Mesodermal cell (in vitro differentiated cells): Measurements from ENCODE around the gene TEX54. TPM values are rescaled to one million over a fixed set of nuclear protein-coding genes. Genes with fewer than 3 reads are reported as not detected.
A peak's percentile ranks its signal among the peaks of the same experiment; 100 is the strongest.

ENCODE experiments used
- H3K27ac ChIP-seq: 2 replicates; pipeline ENCODE4 v1.7.0; 2013; ENCODE audit warnings: mild to moderate bottlenecking, low read depth, low read length, moderate library complexity; ENCODE audit not compliant: severe bottlenecking
- H3K36me3 ChIP-seq: 2 replicates; pipeline ENCODE4 v1.7.1; 2013; ENCODE audit warnings: mild to moderate bottlenecking, low read length, moderate library complexity; ENCODE audit not compliant: control insufficient read depth, insufficient read depth
- H3K4me1 ChIP-seq: one replicate; pipeline ENCODE4 v1.7.1; 2013; ENCODE audit warnings: mild to moderate bottlenecking, low read length; ENCODE audit not compliant: insufficient read depth, control insufficient read depth, poor library complexity, severe bottlenecking
- H3K4me3 ChIP-seq: 2 replicates; pipeline ENCODE4 v1.7.0; 2013; ENCODE audit warnings: low read length, control low read depth, mild to moderate bottlenecking; ENCODE audit not compliant: insufficient read depth, poor library complexity, severe bottlenecking; ENCODE audit errors: extremely low read depth
- H3K9me3 ChIP-seq: 2 replicates; pipeline ENCODE4 v1.7.1; 2013; ENCODE audit warnings: mild to moderate bottlenecking, low read length, moderate library complexity; ENCODE audit not compliant: control insufficient read depth
- WGBS, 2 experiments: methylation state at CpG; one replicate each; pipeline ENCODE4 v1.1.5; 2013; ENCODE audit warnings: missing lambda C conversion rate in 2 of 2; ENCODE audit not compliant: insufficient coverage in 2 of 2; 5-methylcytosine and 5-hydroxymethylcytosine counted together
- polyA plus RNA-seq, 2 experiments: library from polyadenylated mRNA; stranded (reverse); fragments of 50-300 nt; gene quantifications; one replicate each; pipeline ENCODE4 v1.2.3, GENCODE V29; 2013

The TEX54 gene
- not detected for polyA plus RNA-seq (2013, experiment 1 of 2)
- polyA plus RNA-seq (2013, experiment 2 of 2) = not detected

GRCh38 chr11:62832336-62833234 lies at the start of gene TEX54:
TEX54 (minus strand) TSS chr11:62832841.
- 19 to 25% methylated on average over 34 to 38 of the region's 40 CpGs for WGBS, 2 experiments
- H3K4me1 ChIP-seq = peaks cover 8% of the 10 kb centered on the region
- no peaks in the 10 kb centered on the region for H3K9me3 ChIP-seq
- peak within 1 kb of the TSS; percentile 100 for H3K27ac ChIP-seq
- H3K36me3 ChIP-seq = peaks cover 69% of the 10 kb centered on the region
- H3K4me3 ChIP-seq = peak within 1 kb of the TSS; percentile 85

DNA sequence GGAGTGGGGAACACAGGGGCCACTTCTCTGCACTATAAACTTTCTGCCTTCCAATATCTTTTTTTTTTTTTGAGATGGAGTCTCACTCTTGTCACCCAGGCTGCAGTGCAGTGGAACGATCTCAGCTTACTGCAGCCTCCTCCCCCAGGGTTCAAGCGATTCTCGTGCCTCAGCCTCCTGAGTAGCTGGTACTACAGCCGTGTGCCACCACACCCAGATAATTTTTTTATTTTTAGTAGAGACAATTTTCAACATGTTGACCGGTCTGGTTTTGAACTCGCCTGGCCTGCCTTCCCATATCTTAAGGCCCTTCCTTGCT lies 49.7 kb upstream of the TEX54 start:
- WGBS, 2 experiments = 57 to 65% methylated on average over 6 of the region's 6 CpGs
- Histone ChIP-seq H3K9me3 (no peaks in the 10 kb centered on the region), H3K27ac (peak overlapping the region; percentile 100), H3K36me3 (peaks cover 77% of the 10 kb centered on the region), H3K4me1 (peaks cover 43% of the 10 kb centered on the region), H3K4me3 (peak overlapping the region; percentile 88)

- peaks cover 77% of the 10 kb centered on the region for H3K36me3 ChIP-seq
- WGBS, 2 experiments = 0 to 3% methylated on average over 3 to 12 of the region's 21 CpGs
- no peaks in the 10 kb centered on the region for H3K9me3 ChIP-seq
- peak overlapping the region; percentile 88 for H3K4me3 ChIP-seq
- H3K27ac ChIP-seq = peak overlapping the region; percentile 100
- peaks cover 41% of the 10 kb centered on the region for H3K4me1 ChIP-seq
Measured at GRCh38 chr11:62881579-62882430, 49.2 kb upstream of the TEX54 start.

DNA sequence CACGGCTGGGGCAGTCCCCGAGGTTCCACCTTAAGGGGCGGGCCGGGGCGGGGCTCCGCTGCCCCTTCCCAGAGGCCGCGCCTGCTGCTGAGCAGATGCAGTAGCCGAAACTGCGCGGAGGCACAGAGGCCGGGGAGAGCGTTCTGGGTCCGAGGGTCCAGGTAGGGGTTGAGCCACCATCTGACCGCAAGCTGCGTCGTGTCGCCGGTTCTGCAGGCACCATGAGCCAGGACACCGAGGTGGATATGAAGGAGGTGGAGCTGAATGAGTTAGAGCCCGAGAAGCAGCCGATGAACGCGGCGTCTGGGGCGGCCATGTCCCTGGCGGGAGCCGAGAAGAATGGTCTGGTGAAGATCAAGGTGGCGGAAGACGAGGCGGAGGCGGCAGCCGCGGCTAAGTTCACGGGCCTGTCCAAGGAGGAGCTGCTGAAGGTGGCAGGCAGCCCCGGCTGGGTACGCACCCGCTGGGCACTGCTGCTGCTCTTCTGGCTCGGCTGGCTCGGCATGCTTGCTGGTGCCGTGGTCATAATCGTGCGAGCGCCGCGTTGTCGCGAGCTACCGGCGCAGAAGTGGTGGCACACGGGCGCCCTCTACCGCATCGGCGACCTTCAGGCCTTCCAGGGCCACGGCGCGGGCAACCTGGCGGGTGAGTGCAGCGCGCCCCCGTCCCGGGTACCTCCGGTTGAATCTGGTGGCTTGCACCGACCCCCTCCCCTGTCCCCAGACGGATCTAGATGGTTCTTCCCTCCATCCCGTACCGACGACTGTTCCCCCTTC lies 48.4 kb upstream of the TEX54 start, which contains the start of gene SLC3A2:
Gene SLC3A2 (plus strand): TSS at position 94 of the 776 bp plus-strand sequence. CDS start 128 bp downstream, at position 222.
- Histone ChIP-seq H3K4me1 (peaks cover 40% of the 10 kb centered on the region), H3K9me3 (no peaks in the 10 kb centered on the region), H3K36me3 (peaks cover 73% of the 10 kb centered on the region), H3K4me3 (peak within 1 kb of the TSS; percentile 88), H3K27ac (peak within 1 kb of the TSS; percentile 100)
- 0% methylated on average over 63 to 67 of the region's 69 CpGs for WGBS, 2 experiments

GRCh38 chr11:62880231-62880802 lies 47.7 kb upstream of the TEX54 start:
- Histone ChIP-seq H3K9me3 (no peaks in the 10 kb centered on the region), H3K36me3 (peaks cover 66% of the 10 kb centered on the region), H3K4me3 (peak overlapping the region; percentile 88), H3K4me1 (peaks cover 33% of the 10 kb centered on the region), H3K27ac (peak overlapping the region; percentile 100)
- 16 to 20% methylated on average over 16 of the region's 16 CpGs for WGBS, 2 experiments

DNA sequence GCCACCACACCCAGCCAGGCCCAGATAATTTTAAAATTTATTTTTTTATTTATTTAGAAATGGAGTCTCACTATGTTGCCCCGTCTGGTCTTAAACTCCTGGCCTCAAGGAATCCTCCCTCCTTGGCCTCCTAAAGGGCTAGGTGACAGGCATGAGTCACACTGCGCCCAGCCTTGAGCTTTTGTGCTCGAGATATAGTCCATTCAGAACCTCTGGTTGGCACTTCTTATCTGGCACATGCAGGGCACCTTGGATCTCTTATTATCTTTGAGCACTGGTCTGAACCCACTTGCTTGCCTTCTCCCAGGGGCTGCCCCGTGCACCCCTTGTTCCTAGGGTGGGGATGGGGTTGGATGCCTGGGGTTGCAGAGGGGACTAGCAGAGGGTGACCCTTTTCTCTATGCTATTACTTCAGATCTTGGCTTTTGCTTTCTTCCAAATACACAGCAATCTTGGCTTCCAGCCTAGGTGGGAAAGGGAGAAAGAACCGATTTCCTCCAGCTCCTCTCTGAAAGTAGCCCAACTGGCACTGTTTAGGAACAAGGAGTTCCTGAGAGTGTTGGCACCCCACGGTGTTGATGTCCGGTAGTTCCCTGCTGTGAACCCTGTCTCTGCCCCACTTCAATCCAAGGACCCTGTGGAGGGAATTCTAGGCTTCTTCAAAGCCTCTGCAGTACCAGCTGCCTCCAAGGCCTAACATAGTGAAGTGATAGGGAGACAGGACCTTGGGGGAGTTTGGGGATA lies 46.8 kb upstream of the TEX54 start:
- Histone ChIP-seq H3K27ac (peak overlapping the region; percentile 100), H3K4me1 (peaks cover 25% of the 10 kb centered on the region), H3K4me3 (no peak overlapping the region), H3K36me3 (peaks cover 65% of the 10 kb centered on the region), H3K9me3 (no peaks in the 10 kb centered on the region)
- 83 to 90% methylated on average over 2 to 5 of the region's 7 CpGs for WGBS, 2 experiments

GRCh38 chr11:62876712-62877111 lies 44.1 kb upstream of the TEX54 start:
- no peaks in the 10 kb centered on the region for H3K9me3 ChIP-seq
- 100% methylated on average over 4 to 5 of the region's 6 CpGs for WGBS, 2 experiments
- H3K27ac ChIP-seq = no peak overlapping the region
- H3K4me1 ChIP-seq = peaks cover 8% of the 10 kb centered on the region
- H3K4me3 ChIP-seq = no peak overlapping the region
- peaks cover 62% of the 10 kb centered on the region for H3K36me3 ChIP-seq

- H3K9me3 ChIP-seq = no peaks in the 10 kb centered on the region
- H3K36me3 ChIP-seq = peaks cover 68% of the 10 kb centered on the region
- peaks cover 8% of the 10 kb centered on the region for H3K4me1 ChIP-seq
- H3K27ac ChIP-seq = no peak overlapping the region
- WGBS, 2 experiments = 91 to 100% methylated on average over 2 to 6 of the region's 7 CpGs
- H3K4me3 ChIP-seq = no peak overlapping the region
Measured at GRCh38 chr11:62875698-62876478, 43.2 kb upstream of the TEX54 start.

GRCh38 chr11:62874851-62875250 lies 42.2 kb upstream of the TEX54 start:
- Histone ChIP-seq H3K27ac (no peak overlapping the region), H3K36me3 (peaks cover 68% of the 10 kb centered on the region), H3K9me3 (no peaks in the 10 kb centered on the region), H3K4me3 (no peak overlapping the region), H3K4me1 (peaks cover 4% of the 10 kb centered on the region)
- WGBS, 2 experiments = 96 to 100% methylated on average over 4 to 6 of the region's 7 CpGs
